HCT116 (cell line): Measurements from ENCODE around the gene LGMN.

ENCODE experiments used
- EGR1 ChIP-seq: IDR thresholded peaks from 2 replicates; pipeline ENCODE4 v1.6.1; 2012; ENCODE audit warnings: low read depth
- EZH2 ChIP-seq: fragments of 200-600 bp; sonication (generic); IDR thresholded peaks from 2 replicates; pipeline ENCODE4 v1.6.1; 2017; ENCODE audit warnings: antibody characterized with exemption, mixed run types

DNA sequence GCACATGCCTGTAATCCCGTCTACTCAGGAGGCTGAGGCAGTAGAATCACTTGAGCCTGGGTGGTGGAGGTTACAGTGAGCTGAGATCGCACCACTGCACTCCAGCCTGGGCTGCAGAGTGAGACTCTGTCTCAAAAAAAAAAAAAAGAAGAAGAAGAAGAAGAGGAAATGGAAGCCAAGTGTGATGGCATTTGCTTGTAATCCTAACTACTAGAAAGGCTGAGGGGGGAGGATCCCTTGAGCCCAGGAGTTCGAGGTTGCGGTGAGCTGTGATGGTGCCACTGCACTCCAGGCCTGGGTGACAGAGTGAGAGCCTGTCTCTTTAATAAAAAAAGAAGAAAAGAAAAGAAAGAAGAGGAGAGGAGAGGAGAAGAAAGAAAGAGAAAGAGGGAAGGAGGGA lies 52.1 kb downstream of the LGMN start:
- TF ChIP-seq EZH2 = no peak
- no peak for TF ChIP-seq EGR1
